BLaER1 treated with 17β-estradiol and CSF1 and Interleukin-3, amounts not matched to agents 10 nM and 100 nM (cell line): ENCODE data around the gene RNLS.
"Not testable (repeated sequence)": the region's sequence is repeated elsewhere in the genome, so short reads cannot be mapped to it uniquely, and the experiment has no call there.

ENCODE experiments used
- H3K27ac ChIP-seq, 11 experiments: shearing (Covaris generic); formaldehyde crosslinking; 2 replicates each; pipeline ENCODE4 v1.8.1; 2022
- H3K27me3 ChIP-seq, 11 experiments: shearing (Covaris generic); formaldehyde crosslinking; 2 replicates each; pipeline ENCODE4 v1.8.1; 2022
- H3K36me3 ChIP-seq, 11 experiments: shearing (Covaris generic); formaldehyde crosslinking; 2 replicates each; pipeline ENCODE4 v1.8.1; 2022
- H3K4me1 ChIP-seq, 10 experiments: shearing (Covaris generic); formaldehyde crosslinking; 2 replicates each; pipeline ENCODE4 v1.8.1; 2022
- H3K4me2 ChIP-seq, 11 experiments: shearing (Covaris generic); formaldehyde crosslinking; 2 replicates each; pipeline ENCODE4 v1.8.1; 2022
- H3K4me3 ChIP-seq, 10 experiments: shearing (Covaris generic); formaldehyde crosslinking; 2 replicates each; pipeline ENCODE4 v1.8.1; 2022
- H3K9ac ChIP-seq, 11 experiments: shearing (Covaris generic); formaldehyde crosslinking; 2 replicates each; pipeline ENCODE4 v1.8.1; 2022
- H3K9me3 ChIP-seq, 11 experiments: shearing (Covaris generic); formaldehyde crosslinking; replicated peaks in 1 of 11; 2 replicates each; pipeline ENCODE4 v1.8.1; 2022
- H4K20me1 ChIP-seq, 11 experiments: shearing (Covaris generic); formaldehyde crosslinking; 2 replicates each; pipeline ENCODE4 v1.8.1; 2022
- Cebpa-rat ChIP-seq, 11 experiments: shearing (Covaris generic); IDR thresholded peaks; 2 replicates each; pipeline ENCODE4 v1.8.1; 2022

The RNLS gene

DNA sequence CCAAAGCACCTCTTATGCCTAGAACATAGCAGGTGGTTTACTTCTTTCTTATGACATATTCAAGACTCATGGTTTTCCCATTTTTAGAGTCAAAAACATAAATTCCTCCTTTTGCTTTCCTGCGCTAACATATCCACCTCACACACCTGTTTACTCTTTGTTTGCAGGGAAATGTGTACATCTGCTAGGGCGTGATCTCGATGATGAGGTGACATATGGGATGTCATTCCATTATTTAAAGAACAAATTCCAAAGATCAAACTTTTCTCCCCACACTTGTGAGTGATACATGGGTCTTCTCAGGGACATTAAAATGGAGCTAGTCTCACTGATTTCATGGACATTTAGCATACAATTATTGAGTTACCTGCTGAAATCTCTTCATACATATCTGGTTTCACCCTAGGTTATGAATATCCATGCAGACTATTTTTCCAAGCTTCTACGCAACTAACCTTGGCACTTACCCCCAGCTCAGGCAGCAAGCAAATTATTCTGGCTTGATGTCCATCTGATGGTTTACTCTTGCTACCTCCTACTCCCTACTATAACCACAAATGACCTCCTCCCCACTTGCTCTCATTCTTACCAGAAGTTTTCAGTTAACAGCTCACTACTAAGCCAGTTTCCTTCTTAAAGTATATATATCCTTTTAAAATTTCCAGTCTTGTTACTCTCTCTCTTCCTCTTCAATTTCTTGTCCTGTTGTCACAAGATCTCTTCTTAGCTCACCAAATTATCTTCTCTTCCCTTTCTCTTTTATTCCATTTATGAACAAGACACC is 208.5 kb downstream of the RNLS start:
- Histone ChIP-seq H3K4me2 (peak overlapping the region in 2 of 11 experiments; percentile 5 to 22; a peak in 1 of 22 replicates), H3K4me3 (no peak overlapping the region), H3K27me3 (no peaks in the 10 kb centered on the region), H3K9me3 (peaks cover 0 to 8% (median 0%) of the 10 kb centered on the region in 11 experiments; a peak in 4 of 22 replicates), H3K36me3 (no peaks in the 10 kb centered on the region), H3K27ac (no peak overlapping the region), H4K20me1 (no peaks in the 10 kb centered on the region), H3K9ac (no peak overlapping the region), H3K4me1 (no peaks in the 10 kb centered on the region; a peak in 1 of 20 replicates)
- TF ChIP-seq Cebpa-rat (IDR thresholded peaks at IDR 0.05) = no peak

GRCh38 chr10:88372881-88373592 is 210.1 kb downstream of the RNLS start:
- no peaks in the 10 kb centered on the region; a peak in 1 of 20 replicates for H3K4me1 ChIP-seq
- peaks cover 0 to 9% (median 0%) of the 10 kb centered on the region in 11 experiments; a peak in 4 of 22 replicates for H3K9me3 ChIP-seq
- H3K36me3 ChIP-seq = no peaks in the 10 kb centered on the region
- no peak overlapping the region for H3K9ac ChIP-seq
- H4K20me1 ChIP-seq = no peaks in the 10 kb centered on the region
- no peak overlapping the region for H3K4me3 ChIP-seq
- no peaks in the 10 kb centered on the region for H3K27me3 ChIP-seq
- no peak overlapping the region for H3K4me2 ChIP-seq
- TF ChIP-seq Cebpa-rat (IDR thresholded peaks at IDR 0.05) = no peak
- H3K27ac ChIP-seq = no peak overlapping the region

- Histone ChIP-seq H3K27ac (no peak overlapping the region), H3K9ac (no peak overlapping the region), H3K9me3 (peaks cover 0 to 16% (median 5%) of the 10 kb centered on the region in 11 experiments; a peak in 6 of 22 replicates), H4K20me1 (no peaks in the 10 kb centered on the region), H3K4me2 (no peak overlapping the region), H3K4me3 (no peak overlapping the region), H3K36me3 (no peaks in the 10 kb centered on the region), H3K27me3 (no peaks in the 10 kb centered on the region), H3K4me1 (no peaks in the 10 kb centered on the region; a peak in 1 of 20 replicates)
- no peak for TF ChIP-seq Cebpa-rat (IDR thresholded peaks at IDR 0.05)
These were observed 210.9 kb downstream of the RNLS start for GRCh38 chr10:88372051-88372715.

- no peaks in the 10 kb centered on the region for H4K20me1 ChIP-seq
- H3K27me3 ChIP-seq = no peaks in the 10 kb centered on the region
- no peak overlapping the region for H3K9ac ChIP-seq
- H3K4me1 ChIP-seq = no peaks in the 10 kb centered on the region; a peak in 1 of 20 replicates
- no peak overlapping the region for H3K27ac ChIP-seq
- H3K4me3 ChIP-seq = no peak overlapping the region
- no peak for TF ChIP-seq Cebpa-rat (IDR thresholded peaks at IDR 0.05)
- no peaks in the 10 kb centered on the region for H3K36me3 ChIP-seq
- no peak overlapping the region for H3K4me2 ChIP-seq
- H3K9me3 ChIP-seq = peaks cover 0 to 16% (median 6%) of the 10 kb centered on the region in 11 experiments; a peak in 6 of 22 replicates
These were observed 212.4 kb downstream of the RNLS start for GRCh38 chr10:88370713-88371112.

DNA sequence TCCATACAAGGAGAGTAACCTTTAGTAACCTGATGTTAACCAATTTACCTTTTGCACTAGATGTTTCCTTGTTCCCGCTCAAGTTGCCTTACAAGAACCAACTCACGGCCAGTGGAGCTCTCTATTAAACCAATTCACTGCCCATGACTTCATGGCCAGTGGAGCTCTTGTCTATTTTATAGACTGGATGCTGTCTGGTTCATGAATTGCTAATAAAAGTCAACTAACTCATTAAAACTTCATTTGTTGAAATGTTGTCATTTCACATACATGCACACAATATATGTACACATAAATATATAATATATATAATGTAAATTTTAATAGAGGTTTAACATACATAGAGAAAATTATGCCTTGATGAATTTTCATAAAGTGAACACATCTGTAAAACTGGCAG is 216.3 kb downstream of the RNLS start:
- H3K4me3 ChIP-seq = no peak overlapping the region
- TF ChIP-seq Cebpa-rat (IDR thresholded peaks at IDR 0.05) = no peak

DNA sequence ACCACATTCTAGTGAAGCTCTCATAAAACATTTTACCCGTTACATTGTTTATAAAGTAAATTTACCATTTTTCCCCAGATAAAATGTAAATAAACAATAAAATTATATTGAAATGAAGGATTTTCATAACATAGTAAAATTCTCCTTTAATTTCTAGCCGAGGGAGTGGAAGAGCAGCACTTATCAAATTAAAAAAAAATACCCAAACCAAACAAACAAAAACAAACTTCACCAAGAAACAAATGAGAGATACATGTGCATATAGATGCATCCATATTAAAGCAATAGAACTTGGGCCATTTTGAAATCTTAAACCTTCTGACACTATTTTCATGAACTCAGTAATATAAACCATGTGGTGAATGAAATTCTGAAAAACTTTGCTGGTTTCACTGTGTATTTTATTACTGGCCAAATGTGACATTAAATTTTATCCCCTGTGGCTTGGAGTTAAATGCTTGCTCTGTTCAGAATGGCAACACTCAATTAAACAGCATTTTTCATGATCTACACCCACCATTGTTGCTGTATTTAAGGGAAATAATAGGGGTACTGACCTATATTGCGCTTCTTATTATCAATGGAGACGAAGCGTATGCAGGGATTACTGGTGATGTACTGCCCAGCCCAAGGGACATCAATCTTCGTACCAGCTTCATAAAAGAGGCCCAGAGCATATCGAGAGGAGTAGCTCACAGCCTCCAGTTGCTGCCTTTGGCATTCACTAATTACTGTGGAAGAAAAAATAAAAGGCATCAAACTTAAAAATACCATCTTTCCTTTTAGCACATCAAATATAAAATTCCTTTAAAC is 220.9 kb downstream of the RNLS start:
- TF ChIP-seq Cebpa-rat (IDR thresholded peaks at IDR 0.05) = no peak
- Histone ChIP-seq H4K20me1 (no peaks in the 10 kb centered on the region), H3K9ac (no peak overlapping the region), H3K4me3 (no peak overlapping the region), H3K4me2 (no peak overlapping the region), H3K4me1 (peaks cover 0 to 9% (median 0%) of the 10 kb centered on the region in 10 experiments; a peak in 1 of 20 replicates), H3K9me3 (peaks cover 0 to 5% (median 2%) of the 10 kb centered on the region in 11 experiments; a peak in 5 of 22 replicates), H3K27ac (no peak overlapping the region), H3K27me3 (no peaks in the 10 kb centered on the region), H3K36me3 (no peaks in the 10 kb centered on the region)

More for the DNA sequence above, 216.3 kb downstream of the RNLS start:
- no peaks in the 10 kb centered on the region for H4K20me1 ChIP-seq
- no peaks in the 10 kb centered on the region for H3K27me3 ChIP-seq
- H3K27ac ChIP-seq = no peak overlapping the region
- no peaks in the 10 kb centered on the region for H3K36me3 ChIP-seq
- no peak overlapping the region for H3K9ac ChIP-seq
- H3K4me2 ChIP-seq = no peak overlapping the region
- H3K9me3 ChIP-seq = peaks cover 0 to 16% (median 6%) of the 10 kb centered on the region in 11 experiments; a peak in 6 of 22 replicates
- H3K4me1 ChIP-seq = no peaks in the 10 kb centered on the region

DNA sequence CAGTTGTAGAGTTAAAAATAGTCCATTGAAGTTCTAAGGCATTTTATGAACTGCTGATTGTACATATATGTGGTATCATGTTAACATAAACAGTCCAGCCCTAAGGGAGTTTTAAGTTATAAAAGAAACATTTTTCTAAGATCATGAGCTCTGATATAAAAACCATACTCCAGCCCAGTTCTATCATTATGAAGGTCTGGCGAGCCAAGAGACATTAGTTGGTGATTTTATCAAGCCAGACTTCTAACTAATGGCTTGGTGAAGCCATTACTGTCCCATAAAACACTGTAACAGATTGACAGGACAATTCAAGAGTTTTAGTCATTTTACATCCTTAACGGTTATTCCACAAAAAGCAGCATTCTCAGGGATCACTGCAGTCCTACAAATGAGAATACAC is 221.6 kb downstream of the RNLS start:
- Histone ChIP-seq H3K9ac (no peak overlapping the region), H3K4me1 (peaks cover 0 to 9% (median 0%) of the 10 kb centered on the region in 10 experiments; a peak in 1 of 20 replicates), H3K4me2 (no peak overlapping the region), H4K20me1 (no peaks in the 10 kb centered on the region), H3K36me3 (no peaks in the 10 kb centered on the region), H3K9me3 (peaks cover 0 to 7% (median 0%) of the 10 kb centered on the region in 11 experiments; a peak in 5 of 22 replicates), H3K27ac (no peak overlapping the region), H3K4me3 (no peak overlapping the region), H3K27me3 (no peaks in the 10 kb centered on the region)
- no peak for TF ChIP-seq Cebpa-rat (IDR thresholded peaks at IDR 0.05)

GRCh38 chr10:88355750-88356149 is 227.4 kb downstream of the RNLS start:
- H3K4me3 ChIP-seq, H3K27me3 ChIP-seq, H3K36me3 ChIP-seq, H3K4me1 ChIP-seq, H4K20me1 ChIP-seq, H3K4me2 ChIP-seq, H3K27ac ChIP-seq, H3K9ac ChIP-seq: not testable (repeated sequence)
- H3K9me3 ChIP-seq = peaks cover 16 to 27% (median 24%) of the 10 kb centered on the region in 11 experiments
